Fibroblast of villous mesenchyme (primary cell): ENCODE results near the gene DLGAP1. TPM values are rescaled to one million over a fixed set of nuclear protein-coding genes. Genes with fewer than 3 reads are reported as not detected.

Source experiments
- DNase-seq: peaks from one replicate; pipeline ENCODE4 v3.0.0-alpha.2; 2010; ENCODE audit warnings: low read depth
- H3K4me3 ChIP-seq: 2 replicates; pipeline ENCODE4 v1.5.1; 2011; ENCODE audit warnings: low read depth, mild to moderate bottlenecking, low read length
- total RNA-seq: library from RNA; depleted of rRNA; stranded (reverse); fragments of >200 nt; gene quantifications from 2 replicates; pipeline ENCODE4 v1.2.3, GENCODE V29; 2012
- TF ChIP-seq, protein P1 (sequence below): IDR thresholded peaks from 2 replicates; pipeline ENCODE4 v1.5.1; 2012; ENCODE audit warnings: low read depth, mild to moderate bottlenecking, low read length; ENCODE audit not compliant: insufficient read depth

Gene DLGAP1
- total RNA-seq, 1 donor = 0.86 TPM

DNA sequence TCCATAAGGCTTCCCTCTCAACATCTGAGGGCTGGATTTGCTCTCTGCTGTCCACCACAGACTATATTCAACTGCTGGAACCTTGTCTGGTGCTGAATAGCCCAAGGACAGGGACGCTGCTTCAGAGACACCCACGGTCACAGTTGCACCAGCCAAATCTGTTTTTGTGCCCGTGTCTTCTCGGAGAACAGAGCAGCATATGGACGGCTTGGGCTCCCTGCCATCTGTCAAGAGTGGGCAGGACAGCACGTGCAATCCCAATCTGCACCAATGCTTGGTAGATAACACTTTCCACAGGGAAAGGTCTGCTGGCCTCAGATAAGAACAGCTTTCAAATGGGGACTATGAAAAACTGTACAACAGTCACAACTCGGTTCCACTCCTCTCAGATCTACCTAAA is 539.0 kb downstream of the DLGAP1 start:
- DNase-seq = no peak
- TF ChIP-seq, protein P1, sequence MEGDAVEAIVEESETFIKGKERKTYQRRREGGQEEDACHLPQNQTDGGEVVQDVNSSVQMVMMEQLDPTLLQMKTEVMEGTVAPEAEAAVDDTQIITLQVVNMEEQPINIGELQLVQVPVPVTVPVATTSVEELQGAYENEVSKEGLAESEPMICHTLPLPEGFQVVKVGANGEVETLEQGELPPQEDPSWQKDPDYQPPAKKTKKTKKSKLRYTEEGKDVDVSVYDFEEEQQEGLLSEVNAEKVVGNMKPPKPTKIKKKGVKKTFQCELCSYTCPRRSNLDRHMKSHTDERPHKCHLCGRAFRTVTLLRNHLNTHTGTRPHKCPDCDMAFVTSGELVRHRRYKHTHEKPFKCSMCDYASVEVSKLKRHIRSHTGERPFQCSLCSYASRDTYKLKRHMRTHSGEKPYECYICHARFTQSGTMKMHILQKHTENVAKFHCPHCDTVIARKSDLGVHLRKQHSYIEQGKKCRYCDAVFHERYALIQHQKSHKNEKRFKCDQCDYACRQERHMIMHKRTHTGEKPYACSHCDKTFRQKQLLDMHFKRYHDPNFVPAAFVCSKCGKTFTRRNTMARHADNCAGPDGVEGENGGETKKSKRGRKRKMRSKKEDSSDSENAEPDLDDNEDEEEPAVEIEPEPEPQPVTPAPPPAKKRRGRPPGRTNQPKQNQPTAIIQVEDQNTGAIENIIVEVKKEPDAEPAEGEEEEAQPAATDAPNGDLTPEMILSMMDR = no peak
- H3K4me3 ChIP-seq = no peak overlapping the region

DNA sequence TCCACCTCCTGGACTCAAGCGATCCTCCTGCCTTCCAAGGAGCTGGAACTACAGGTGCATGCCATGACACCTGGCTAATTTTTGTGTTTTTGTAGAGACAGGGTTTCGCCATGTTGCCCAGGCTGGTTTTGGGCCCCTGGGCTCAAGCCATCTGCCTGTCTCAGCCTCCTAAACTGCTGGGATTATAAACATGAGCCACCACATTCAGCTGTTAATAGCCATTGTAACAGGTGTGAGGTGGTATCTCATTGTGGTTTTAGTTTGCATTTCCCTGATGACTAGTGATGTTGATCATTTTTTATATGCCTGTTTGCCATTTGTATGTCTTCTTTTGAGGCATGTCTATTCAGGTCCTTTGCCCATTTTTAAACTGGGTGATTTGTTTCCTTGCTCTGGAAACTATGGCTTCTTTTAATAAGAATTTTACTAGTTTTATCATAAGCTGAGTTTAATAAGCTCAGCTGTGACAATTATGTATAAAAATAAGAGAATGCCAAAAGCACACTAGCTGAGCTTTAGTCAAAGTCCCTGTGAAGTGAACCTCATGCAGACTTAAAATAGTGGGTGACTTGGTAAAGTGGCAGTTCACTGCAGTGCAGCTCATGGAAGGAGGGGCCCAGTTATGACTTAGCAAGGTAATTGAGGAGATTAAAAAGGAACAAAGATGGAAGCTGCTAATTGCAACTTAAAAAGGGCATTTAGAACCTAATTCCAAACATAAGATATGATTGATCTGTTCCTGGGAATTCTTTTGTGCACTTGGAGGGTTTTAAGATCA is 540.1 kb downstream of the DLGAP1 start:
- TF ChIP-seq, protein P1 = no peak
- H3K4me3 ChIP-seq = no peak overlapping the region
- no peak for DNase-seq

DNA sequence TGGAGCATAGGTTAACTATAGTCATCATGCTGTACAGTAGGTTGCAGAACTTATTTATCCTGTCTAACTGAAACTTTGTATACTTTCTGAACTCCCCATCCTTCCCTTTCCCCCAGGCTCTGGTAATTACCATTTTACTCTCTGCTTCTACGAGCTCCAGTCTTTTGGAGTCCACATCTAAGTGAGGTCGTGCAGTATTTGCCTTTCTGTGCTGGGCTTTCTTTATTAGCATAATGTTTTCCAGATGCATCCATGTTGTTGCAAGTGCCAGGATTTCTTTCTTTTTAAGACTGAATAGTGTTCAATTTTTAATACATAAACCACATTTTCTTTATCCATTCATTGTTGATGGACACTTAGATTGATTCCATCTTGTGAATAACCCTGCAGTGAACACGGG is 541.0 kb downstream of the DLGAP1 start:
- H3K4me3 ChIP-seq = no peak overlapping the region
- no peak for DNase-seq
- TF ChIP-seq, protein P1 = no peak

DNA sequence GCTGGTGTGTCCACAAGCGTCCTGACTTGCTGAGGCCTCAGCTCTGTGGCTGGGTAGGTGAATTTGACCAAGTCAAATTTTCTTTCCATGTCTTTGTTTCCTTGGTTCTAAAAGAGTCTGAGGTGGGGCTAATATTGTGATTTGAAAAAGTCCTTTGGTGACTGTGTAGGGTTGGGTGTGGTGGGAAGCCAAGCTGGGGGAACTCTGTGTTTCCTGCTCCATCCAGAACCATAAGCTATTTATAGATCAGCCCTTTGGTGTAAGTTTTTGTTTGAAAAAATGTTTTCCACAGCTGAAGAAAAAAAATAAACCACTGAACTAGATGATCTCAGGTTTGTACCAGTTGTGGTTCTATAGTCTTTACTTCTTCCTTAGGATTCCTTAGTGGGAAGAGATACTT is 542.4 kb downstream of the DLGAP1 start:
- no peak for DNase-seq
- TF ChIP-seq, protein P1 = no peak
- H3K4me3 ChIP-seq = no peak overlapping the region

DNA sequence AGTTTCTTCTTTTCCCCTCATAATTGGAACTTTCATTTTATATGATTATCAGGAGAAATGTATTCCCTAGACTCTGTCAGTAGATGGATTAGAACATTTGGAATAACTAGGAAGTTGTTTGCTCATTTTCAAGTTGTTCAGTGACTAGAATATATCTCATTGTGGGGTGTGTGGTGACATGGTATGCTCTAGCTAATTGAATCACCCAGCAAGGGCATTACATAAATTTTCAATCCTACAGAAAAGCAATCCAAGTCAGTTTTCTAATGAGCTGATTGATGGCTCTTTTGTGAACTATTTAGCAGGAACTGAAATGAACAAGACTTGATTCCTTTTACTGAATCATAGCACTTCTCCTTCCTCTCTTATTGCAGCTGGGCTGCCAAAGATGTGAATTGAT is 543.7 kb downstream of the DLGAP1 start:
- TF ChIP-seq, protein P1 = no peak
- H3K4me3 ChIP-seq = no peak overlapping the region
- DNase-seq = no peak

DNA sequence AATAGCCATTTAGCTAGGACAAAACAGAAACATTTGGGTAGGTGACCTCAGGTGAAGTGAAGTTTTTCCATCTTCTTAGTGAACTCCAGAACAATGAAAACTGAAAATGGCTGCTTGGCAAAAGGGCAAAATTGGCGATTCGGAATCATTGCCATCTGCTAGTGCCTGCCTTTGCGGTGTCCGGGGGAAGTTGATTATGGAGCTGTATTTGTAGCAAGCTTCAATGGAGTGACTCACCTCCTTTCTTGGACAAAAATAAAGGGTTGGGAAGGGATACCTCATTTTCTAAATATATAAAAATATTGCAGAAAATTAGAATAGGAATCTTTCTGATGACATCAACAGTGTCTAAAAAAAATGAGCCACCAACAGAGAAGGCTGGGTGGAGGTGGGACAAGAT is 544.6 kb downstream of the DLGAP1 start:
- no peak for DNase-seq
- TF ChIP-seq, protein P1 = no peak

DNA sequence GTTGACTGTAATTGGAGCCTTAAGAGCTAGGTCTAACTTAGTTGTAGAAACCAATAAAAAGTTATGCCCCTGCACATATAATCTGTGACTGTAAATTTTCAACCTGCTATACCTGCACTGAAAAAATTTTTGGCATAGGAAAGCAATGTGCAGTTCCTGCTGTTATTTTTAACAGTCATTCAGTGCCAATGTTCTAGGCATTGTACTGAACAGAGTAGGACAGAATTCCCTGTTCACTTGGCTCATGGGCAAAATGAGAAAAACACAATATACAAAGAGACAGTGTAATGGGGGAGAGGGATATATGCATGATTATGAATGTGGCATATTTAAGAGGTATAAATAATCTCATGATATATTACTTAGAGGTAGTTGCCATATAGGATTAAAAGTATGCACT is 547.2 kb downstream of the DLGAP1 start:
- no peak for DNase-seq
- TF ChIP-seq, protein P1 = no peak
- no peak overlapping the region for H3K4me3 ChIP-seq

More for the DNA sequence above, 544.6 kb downstream of the DLGAP1 start:
- no peak overlapping the region for H3K4me3 ChIP-seq
